GM19351 (cell line): ENCODE results near the gene EEPD1.
"Not testable (repeated sequence)": the region's sequence is repeated elsewhere in the genome, so short reads cannot be mapped to it uniquely, and the experiment has no call there.

Source experiments
- ATAC-seq: cut with Tn5 transposase; IDR thresholded peaks from one replicate; pipeline ENCODE4 v1.9.1; 2021; ENCODE audit warnings: mild to moderate bottlenecking, moderate library complexity; ENCODE audit not compliant: unreplicated experiment

The EEPD1 gene

GRCh38 chr7:36245684-36246299, 92.7 kb downstream of the EEPD1 start:
- ATAC-seq = no peak

- ATAC-seq = no peak
Observed at GRCh38 chr7:36249091-36249490, 96.0 kb downstream of the EEPD1 start.

- ATAC-seq = no peak
Observed at GRCh38 chr7:36253699-36254098, 100.6 kb downstream of the EEPD1 start.

- not testable (repeated sequence) for ATAC-seq
Observed at GRCh38 chr7:36258510-36259259, 105.6 kb downstream of the EEPD1 start.

- ATAC-seq = peak; percentile 69
Observed at GRCh38 chr7:36260481-36260880, 107.4 kb downstream of the EEPD1 start.

GRCh38 chr7:36261019-36261754, 108.1 kb downstream of the EEPD1 start:
- ATAC-seq = peak; percentile 36

GRCh38 chr7:36262309-36263094, 109.4 kb downstream of the EEPD1 start:
- ATAC-seq = no peak

- no peak for ATAC-seq
Observed at GRCh38 chr7:36263095-36263484, 110.0 kb downstream of the EEPD1 start.

GRCh38 chr7:36264123-36264801, 111.2 kb downstream of the EEPD1 start:
- ATAC-seq = peak; percentile 60

GRCh38 chr7:36264913-36265516, 112.0 kb downstream of the EEPD1 start:
- ATAC-seq = no peak

GRCh38 chr7:36265680-36266079, 112.6 kb downstream of the EEPD1 start:
- no peak for ATAC-seq

- no peak for ATAC-seq
Observed at GRCh38 chr7:36266190-36266589, 113.1 kb downstream of the EEPD1 start.

- ATAC-seq = no peak
Observed at GRCh38 chr7:36266683-36267082, 113.6 kb downstream of the EEPD1 start.

GRCh38 chr7:36272211-36272566, 119.1 kb downstream of the EEPD1 start:
- ATAC-seq = peak; percentile 91

- no peak for ATAC-seq
Observed at GRCh38 chr7:36272567-36273269, 119.7 kb downstream of the EEPD1 start.

GRCh38 chr7:36273836-36274235, 120.8 kb downstream of the EEPD1 start:
- no peak for ATAC-seq

GRCh38 chr7:36275735-36276284, 122.8 kb downstream of the EEPD1 start:
- ATAC-seq = no peak

- no peak for ATAC-seq
Observed at GRCh38 chr7:36276428-36277248, 123.6 kb downstream of the EEPD1 start.

GRCh38 chr7:36277249-36277542, 124.1 kb downstream of the EEPD1 start:
- no peak for ATAC-seq
